Esophagus squamous epithelium (tissue), 5 donors: ENCODE results near the gene LIN28B. TPM values are rescaled to one million over a fixed set of nuclear protein-coding genes. Genes with fewer than 3 reads are reported as not detected.

Source experiments
- DNase-seq: peaks from one replicate; lab custom pipeline; 2025; lab: John Stamatoyannopoulos, UW
- H3K27ac ChIP-seq, 4 donors: fragments of 200-600 bp; sonication (generic); one replicate each; pipeline ENCODE4 v1.5.1; 2016 to 2019; ENCODE audit warnings: mild to moderate bottlenecking in 1 of 4
- H3K27me3 ChIP-seq, 4 donors: fragments of 200-600 bp; sonication (generic); 1 replicate in 3 of 4; 2 replicates in 1 of 4; pipeline versions ENCODE4 v1.5.1 to v1.6.0; 2017 to 2021; ENCODE audit warnings: antibody characterized with exemption in 1 of 4
- H3K36me3 ChIP-seq, 3 donors: fragments of 200-600 bp; sonication (generic); one replicate each; pipeline ENCODE4 v1.5.1; 2016 to 2019
- H3K4me1 ChIP-seq, 3 donors: fragments of 200-600 bp; sonication (generic); one replicate each; pipeline ENCODE4 v1.5.1; 2017 to 2019
- H3K4me3 ChIP-seq, 4 donors: fragments of 200-600 bp; sonication (generic); 1 replicate in 3 of 4; 2 replicates in 1 of 4; pipeline ENCODE4 v1.5.1; 2016 to 2019; ENCODE audit warnings: mild to moderate bottlenecking in 2 of 4, moderate library complexity in 1 of 4
- H3K9me3 ChIP-seq, 3 donors: fragments of 200-600 bp; sonication (generic); one replicate each; pipeline ENCODE4 v1.5.1; 2016 to 2019
- POLR2A ChIP-seq, 4 donors: fragments of 450-650 bp; IDR thresholded peaks; one replicate each; pipeline ENCODE4 v1.6.1; 2017; ENCODE audit warnings: antibody characterized with exemption in 4 of 4, mild to moderate bottlenecking in 4 of 4, moderate library complexity in 3 of 4
- WGBS, 2 donors: methylation state at CpG; one replicate each; pipeline ENCODE4 v1.1.5; 2018; 5-methylcytosine and 5-hydroxymethylcytosine counted together
- intact Hi-C: fragments of 100-400 bp; cut with DNase I; formaldehyde crosslinking; loops from one replicate; pipeline ENCODE4 v1.15.0; 2022
- total RNA-seq, 4 donors: library from RNA; depleted of rRNA; stranded (reverse); fragments of >200 nt; gene quantifications; one replicate each; pipeline ENCODE4 v1.1.0, GENCODE V29; 2016
- TF ChIP-seq, protein P1 (sequence below), 6 experiments: fragments of 450-650 bp in 4 of 6; fragments of 200-600 bp in 2 of 6; sonication (generic) in 2 of 6; IDR thresholded peaks; one replicate each; pipeline ENCODE4 v1.5.1; 2016 to 2019; ENCODE audit warnings: antibody characterized with exemption in 6 of 6, mild to moderate bottlenecking in 4 of 6, moderate library complexity in 4 of 6
- donor health status: DM: yes; HTN: yes; CAD: no.

Gene LIN28B
- total RNA-seq, 4 donors from 2014 or later: not detected

DNA sequence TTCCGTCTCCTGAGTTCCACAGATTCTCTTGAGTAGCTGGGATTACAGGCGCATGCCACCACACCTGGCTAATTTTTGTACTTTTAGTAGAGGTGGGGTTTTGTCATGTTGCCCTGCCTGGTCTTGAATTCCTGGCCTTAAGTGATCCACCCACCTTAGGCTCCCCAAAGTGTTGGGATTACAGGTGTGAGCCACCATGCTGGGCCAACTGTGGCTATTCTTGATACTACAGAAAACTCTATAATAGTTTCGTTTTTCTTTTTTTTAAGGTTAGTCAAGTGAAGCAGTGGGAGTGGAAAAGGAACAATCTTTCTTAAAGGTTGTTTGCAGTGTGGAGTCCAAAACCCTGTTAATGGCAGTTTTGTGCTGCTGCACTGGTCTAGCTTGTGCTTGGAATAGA, 138.2 kb downstream of the LIN28B start:
- Histone ChIP-seq H3K4me1 (peaks cover 0 to 18% (median 0%) of the 10 kb centered on the region in 3 donors), H3K27me3 (no peaks in the 10 kb centered on the region), H3K4me3 (no peak overlapping the region), H3K27ac (no peak overlapping the region), H3K36me3 (no peaks in the 10 kb centered on the region), H3K9me3 (no peaks in the 10 kb centered on the region)
- DNase-seq: no peak
- 78 to 87% methylated on average over 3 of the region's 3 CpGs for WGBS, 2 donors
- no peak for TF ChIP-seq POLR2A (IDR thresholded peaks at IDR 0.05)
- TF ChIP-seq, protein P1, sequence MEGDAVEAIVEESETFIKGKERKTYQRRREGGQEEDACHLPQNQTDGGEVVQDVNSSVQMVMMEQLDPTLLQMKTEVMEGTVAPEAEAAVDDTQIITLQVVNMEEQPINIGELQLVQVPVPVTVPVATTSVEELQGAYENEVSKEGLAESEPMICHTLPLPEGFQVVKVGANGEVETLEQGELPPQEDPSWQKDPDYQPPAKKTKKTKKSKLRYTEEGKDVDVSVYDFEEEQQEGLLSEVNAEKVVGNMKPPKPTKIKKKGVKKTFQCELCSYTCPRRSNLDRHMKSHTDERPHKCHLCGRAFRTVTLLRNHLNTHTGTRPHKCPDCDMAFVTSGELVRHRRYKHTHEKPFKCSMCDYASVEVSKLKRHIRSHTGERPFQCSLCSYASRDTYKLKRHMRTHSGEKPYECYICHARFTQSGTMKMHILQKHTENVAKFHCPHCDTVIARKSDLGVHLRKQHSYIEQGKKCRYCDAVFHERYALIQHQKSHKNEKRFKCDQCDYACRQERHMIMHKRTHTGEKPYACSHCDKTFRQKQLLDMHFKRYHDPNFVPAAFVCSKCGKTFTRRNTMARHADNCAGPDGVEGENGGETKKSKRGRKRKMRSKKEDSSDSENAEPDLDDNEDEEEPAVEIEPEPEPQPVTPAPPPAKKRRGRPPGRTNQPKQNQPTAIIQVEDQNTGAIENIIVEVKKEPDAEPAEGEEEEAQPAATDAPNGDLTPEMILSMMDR (IDR thresholded peaks at IDR 0.05): no peak
- intact Hi-C loops: no loop called here

- peaks cover 0 to 5% (median 0%) of the 10 kb centered on the region in 3 donors for H3K4me1 ChIP-seq
- no peak for TF ChIP-seq POLR2A (IDR thresholded peaks at IDR 0.05)
- TF ChIP-seq, protein P1 (IDR thresholded peaks at IDR 0.05): no peak
- DNase-seq: no peak
- WGBS, 2 donors: 35 to 66% methylated on average over 6 to 8 of the region's 8 CpGs
- no peak overlapping the region for H3K27ac ChIP-seq
- H3K4me3 ChIP-seq: no peak overlapping the region
- intact Hi-C loops: no loop called here
- no peaks in the 10 kb centered on the region for H3K27me3 ChIP-seq
- H3K9me3 ChIP-seq: no peaks in the 10 kb centered on the region
- H3K36me3 ChIP-seq: no peaks in the 10 kb centered on the region
Measured at GRCh38 chr6:105097288-105097687, 140.4 kb downstream of the LIN28B start.

DNA sequence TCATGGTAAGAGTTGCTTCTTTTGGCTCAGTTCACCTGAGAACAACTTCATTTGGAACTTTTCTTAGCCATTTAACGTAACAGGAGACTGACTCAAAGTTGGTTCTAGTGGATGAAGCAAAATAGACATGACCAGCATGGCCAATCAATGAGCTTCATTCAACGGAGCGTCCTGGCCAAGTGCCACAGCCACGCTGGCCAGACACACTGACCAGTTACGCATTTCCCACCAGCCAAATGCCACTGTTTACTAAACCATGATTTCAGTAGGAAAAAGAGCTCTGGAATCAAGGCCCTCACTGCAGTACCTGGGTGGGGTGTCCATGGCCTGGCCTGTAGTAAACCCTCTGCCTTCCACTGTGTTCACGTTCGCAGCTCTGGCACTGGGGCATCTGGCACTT, 142.5 kb downstream of the LIN28B start:
- Histone ChIP-seq H3K36me3 (no peaks in the 10 kb centered on the region), H3K9me3 (no peaks in the 10 kb centered on the region), H3K27me3 (no peaks in the 10 kb centered on the region), H3K4me1 (peaks cover 0 to 5% (median 0%) of the 10 kb centered on the region in 3 donors), H3K4me3 (no peak overlapping the region), H3K27ac (no peak overlapping the region)
- no peak for DNase-seq
- TF ChIP-seq POLR2A (IDR thresholded peaks at IDR 0.05): no peak
- TF ChIP-seq, protein P1 (IDR thresholded peaks at IDR 0.05): no peak
- intact Hi-C loops: no loop called here
- WGBS, 2 donors: 94 to 95% methylated on average over 5 to 7 of the region's 7 CpGs

DNA sequence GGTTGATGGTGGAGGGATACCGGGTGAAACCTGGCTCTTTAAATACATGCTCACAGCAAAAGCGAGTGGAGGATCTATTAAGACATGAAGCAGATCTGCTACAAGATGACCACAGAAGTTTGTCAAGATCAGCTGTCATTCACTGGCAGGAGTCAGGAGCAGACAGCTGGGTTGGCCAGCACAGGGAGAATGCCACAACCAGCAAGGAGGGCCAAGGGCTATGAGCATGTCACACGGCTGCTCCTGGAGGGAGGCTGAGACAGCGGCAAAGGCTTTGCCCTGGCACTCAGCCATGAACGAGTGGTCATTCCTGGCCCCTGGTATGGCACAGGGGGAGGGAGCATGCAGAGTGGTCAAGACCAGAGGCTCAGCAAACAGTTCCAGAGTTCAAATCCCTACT, 145.3 kb downstream of the LIN28B start:
- no peaks in the 10 kb centered on the region for H3K36me3 ChIP-seq
- no peaks in the 10 kb centered on the region for H3K9me3 ChIP-seq
- H3K4me3 ChIP-seq: no peak overlapping the region
- 80 to 95% methylated on average over 4 to 5 of the region's 5 CpGs for WGBS, 2 donors
- DNase-seq: no peak
- H3K27me3 ChIP-seq: no peaks in the 10 kb centered on the region
- H3K4me1 ChIP-seq: peaks cover 0 to 4% (median 0%) of the 10 kb centered on the region in 3 donors
- TF ChIP-seq POLR2A (IDR thresholded peaks at IDR 0.05): no peak
- TF ChIP-seq, protein P1 (IDR thresholded peaks at IDR 0.05): no peak
- no peak overlapping the region for H3K27ac ChIP-seq
- intact Hi-C loops: no loop called here

DNA sequence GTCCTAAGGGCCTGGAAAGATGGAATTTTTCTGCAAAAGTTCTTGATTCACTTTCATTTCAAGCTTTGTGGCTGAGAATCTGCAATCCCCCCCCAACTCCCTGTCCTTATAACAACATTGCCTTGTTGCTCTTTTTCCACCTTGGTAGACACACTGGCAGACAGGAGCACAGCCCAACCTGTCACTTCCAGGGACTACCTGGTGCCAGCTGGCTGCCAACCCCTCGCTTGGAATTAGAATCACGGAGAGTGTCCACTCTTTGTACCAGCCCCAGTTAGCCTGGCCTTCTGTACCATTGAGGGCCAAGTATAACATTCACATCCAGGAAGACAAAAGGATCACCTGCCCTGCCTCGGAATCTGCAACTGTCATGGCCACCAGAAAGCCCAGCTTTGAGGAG, 148.2 kb downstream of the LIN28B start:
- intact Hi-C loops: no loop called here
- no peak overlapping the region for H3K27ac ChIP-seq
- H3K4me3 ChIP-seq: no peak overlapping the region
- no peaks in the 10 kb centered on the region for H3K27me3 ChIP-seq
- no peaks in the 10 kb centered on the region for H3K4me1 ChIP-seq
- no peak for DNase-seq
- no peak for TF ChIP-seq POLR2A (IDR thresholded peaks at IDR 0.05)
- TF ChIP-seq, protein P1 (IDR thresholded peaks at IDR 0.05): no peak
- WGBS, 2 donors: 100% methylated on average over 2 of the region's 3 CpGs; no CpG with 5 or more reads in 1 of the 2 donors
- no peaks in the 10 kb centered on the region for H3K36me3 ChIP-seq
- no peaks in the 10 kb centered on the region for H3K9me3 ChIP-seq
